Testis (tissue), 3 donors: ENCODE results near the gene NETO1. TPM values are rescaled to one million over a fixed set of nuclear protein-coding genes. Genes with fewer than 3 reads are reported as not detected.

Source experiments
- DNase-seq: peaks from one replicate; pipeline ENCODE4 v3.0.0-alpha.2; 2019
- H3K27ac ChIP-seq, 2 donors: fragments of 200-600 bp; sonication (generic); one replicate each; pipeline ENCODE4 v1.5.1; 2019
- H3K27me3 ChIP-seq: fragments of 200-600 bp; sonication (generic); one replicate; pipeline ENCODE4 v1.5.1; 2019
- H3K36me3 ChIP-seq: fragments of 200-600 bp; sonication (generic); one replicate; pipeline ENCODE4 v1.5.1; 2017; ENCODE audit warnings: low read depth; ENCODE audit errors: missing control alignments
- H3K4me1 ChIP-seq: fragments of 200-600 bp; sonication (generic); one replicate; pipeline ENCODE4 v1.5.1; 2019
- H3K4me3 ChIP-seq, 2 donors: fragments of 200-600 bp; sonication (generic); one replicate each; pipeline ENCODE4 v1.5.1; 2017 to 2019
- H3K9me3 ChIP-seq: fragments of 200-600 bp; sonication (generic); one replicate; pipeline ENCODE4 v1.5.1; 2017
- CTCF ChIP-seq, 3 experiments: fragments of 450-650 bp in 2 of 3; fragments of 200-600 bp in 1 of 3; sonication (generic) in 1 of 3; IDR thresholded peaks; one replicate each; pipeline ENCODE4 v1.5.1; 2016 to 2019; ENCODE audit warnings: antibody characterized with exemption in 3 of 3, mild to moderate bottlenecking in 2 of 3, moderate library complexity in 1 of 3
- POLR2A ChIP-seq: fragments of 450-650 bp; IDR thresholded peaks from one replicate; pipeline ENCODE4 v1.6.1; 2017; ENCODE audit warnings: antibody characterized with exemption, mild to moderate bottlenecking, moderate library complexity
- WGBS, 2 donors: methylation state at CpG; one replicate each; pipeline ENCODE4 v1.1.5; 2018; 5-methylcytosine and 5-hydroxymethylcytosine counted together
- intact Hi-C: fragments of 100-400 bp; cut with DNase I; formaldehyde crosslinking; loops from one replicate; pipeline ENCODE4 v1.15.1; 2023; ENCODE audit warnings: low total_unique reads
- polyA plus RNA-seq: library from polyadenylated mRNA; stranded (reverse); fragments of 350-450 nt; fragmentation: Illumina TruSeq; extraction: RNeasy Lipid Tissue Mini Kit (QIAGEN cat#74804); gene quantifications from one replicate; pipeline ENCODE4 v1.2.3, GENCODE V29; 2014; ENCODE audit warnings: low read depth, low replicate concordance; ENCODE audit not compliant: insufficient read depth
- total RNA-seq, 2 donors: library from RNA; depleted of rRNA; stranded (reverse); fragments of >200 nt; gene quantifications; one replicate each; pipeline ENCODE4 v1.2.3, GENCODE V29; 2016

The NETO1 gene
- total and polyA plus RNA-seq, 3 donors from 2014 or later = 0.83 to 5.5 (median 4.2) TPM

GRCh38 chr18:72738136-72738535 lies 129.7 kb downstream of the NETO1 start:
- no peak overlapping the region for H3K4me3 ChIP-seq
- intact Hi-C loops = no loop called here
- no peaks in the 10 kb centered on the region for H3K4me1 ChIP-seq
- H3K27me3 ChIP-seq = no peaks in the 10 kb centered on the region
- TF ChIP-seq POLR2A (no peak), CTCF (IDR thresholded peaks at IDR 0.05) (no peak)
- H3K27ac ChIP-seq = no peak overlapping the region
- H3K9me3 ChIP-seq = no peaks in the 10 kb centered on the region
- no peaks in the 10 kb centered on the region for H3K36me3 ChIP-seq
- WGBS, 2 donors = 73 to 81% methylated on average over 4 of the region's 4 CpGs
- DNase-seq = no peak

- Histone ChIP-seq H3K36me3 (no peaks in the 10 kb centered on the region), H3K27ac (no peak overlapping the region), H3K27me3 (no peaks in the 10 kb centered on the region), H3K4me1 (no peaks in the 10 kb centered on the region), H3K9me3 (no peaks in the 10 kb centered on the region), H3K4me3 (no peak overlapping the region)
- 86 to 90% methylated on average over 6 of the region's 6 CpGs for WGBS, 2 donors
- DNase-seq = no peak
- intact Hi-C loops = no loop called here
- TF ChIP-seq POLR2A = no peak
- TF ChIP-seq CTCF (IDR thresholded peaks at IDR 0.05) = no peak
These were observed 140.0 kb downstream of the NETO1 start for GRCh38 chr18:72727776-72728175.

- no peaks in the 10 kb centered on the region for H3K4me1 ChIP-seq
- WGBS, 2 donors = 86 to 95% methylated on average over 5 of the region's 5 CpGs
- intact Hi-C loops = no loop called here
These were observed 140.6 kb downstream of the NETO1 start for GRCh38 chr18:72727038-72727655.

GRCh38 chr18:72726201-72726600 lies 141.6 kb downstream of the NETO1 start:
- Histone ChIP-seq H3K36me3 (no peaks in the 10 kb centered on the region), H3K27ac (no peak overlapping the region), H3K4me3 (no peak overlapping the region), H3K27me3 (no peaks in the 10 kb centered on the region), H3K4me1 (no peaks in the 10 kb centered on the region), H3K9me3 (no peaks in the 10 kb centered on the region)
- 95 to 97% methylated on average over 3 to 4 of the region's 4 CpGs for WGBS, 2 donors
- no peak for DNase-seq
- intact Hi-C loops = no loop called here
- TF ChIP-seq POLR2A (no peak), CTCF (IDR thresholded peaks at IDR 0.05) (no peak)

More at GRCh38 chr18:72727038-72727655, 140.6 kb downstream of the NETO1 start:
- no peak overlapping the region for H3K4me3 ChIP-seq
- TF ChIP-seq POLR2A (no peak), CTCF (IDR thresholded peaks at IDR 0.05) (no peak)
- no peaks in the 10 kb centered on the region for H3K9me3 ChIP-seq
- H3K36me3 ChIP-seq = no peaks in the 10 kb centered on the region
- no peak for DNase-seq
- no peaks in the 10 kb centered on the region for H3K27me3 ChIP-seq
- no peak overlapping the region for H3K27ac ChIP-seq

GRCh38 chr18:72721330-72721729 lies 146.5 kb downstream of the NETO1 start:
- Histone ChIP-seq H3K27me3 (no peaks in the 10 kb centered on the region), H3K27ac (no peak overlapping the region), H3K36me3 (no peaks in the 10 kb centered on the region), H3K4me1 (no peaks in the 10 kb centered on the region), H3K9me3 (no peaks in the 10 kb centered on the region), H3K4me3 (no peak overlapping the region)
- intact Hi-C loops = no loop called here
- 65 to 75% methylated on average over 3 of the region's 3 CpGs for WGBS, 2 donors
- no peak for TF ChIP-seq POLR2A
- TF ChIP-seq CTCF (IDR thresholded peaks at IDR 0.05) = no peak
- DNase-seq = no peak
